A673 (cell line): ENCODE measurements around the gene JARID2. TPM values are rescaled to one million over a fixed set of nuclear protein-coding genes. Genes with fewer than 3 reads are reported as not detected.

Experiments used
- BruUV-seq: library from RNA; stranded (reverse); fragments of 400-500 nt; replicated peaks from 2 replicates; lab custom pipeline; 2021; lab: Mats Ljungman, UMichigan
- CTCF ChIA-PET: fragments of 300-600 bp; sonication (Branson Sonifier 250); formaldehyde crosslinking; loops from one replicate; lab custom pipeline; 2022; ENCODE audit warnings: antibody characterized with exemption; lab: Charles Lee
- POLR2A ChIA-PET: fragments of 300-600 bp; sonication (Branson Sonifier 250); formaldehyde crosslinking; loops from one replicate; lab custom pipeline; 2022; ENCODE audit warnings: antibody characterized with exemption; ENCODE audit not compliant: low non-redundant PET; lab: Charles Lee
- DNase-seq: peaks from one replicate; pipeline ENCODE4 v3.0.0-alpha.2; 2015; ENCODE audit warnings: low spot score
- H3K27ac ChIP-seq: fragments of 200-600 bp; sonication (generic); 2 replicates; pipeline ENCODE4 v1.5.1; 2016; ENCODE audit warnings: mixed run types, low read depth, mild to moderate bottlenecking, mixed read lengths, antibody characterized with exemption, low read length; ENCODE audit not compliant: poor library complexity, severe bottlenecking
- H3K27me3 ChIP-seq: fragments of 200-600 bp; sonication (generic); replicated peaks from 2 replicates; pipeline ENCODE4 v1.6.1; 2017; ENCODE audit warnings: mixed run types, low read depth, mild to moderate bottlenecking, mixed read lengths, antibody characterized with exemption, low read length; ENCODE audit not compliant: insufficient read depth, poor library complexity
- H3K36me3 ChIP-seq: fragments of 200-600 bp; sonication (generic); 2 replicates; pipeline ENCODE4 v1.6.1; 2016; ENCODE audit warnings: mixed run types, mild to moderate bottlenecking, mixed read lengths, antibody characterized with exemption, low read length; ENCODE audit not compliant: insufficient read depth, poor library complexity, severe bottlenecking
- H3K4me1 ChIP-seq: fragments of 200-600 bp; sonication (generic); 2 replicates; pipeline ENCODE4 v1.6.1; 2017; ENCODE audit warnings: mixed run types, mild to moderate bottlenecking, mixed read lengths, antibody characterized with exemption, low read length; ENCODE audit not compliant: insufficient read depth, poor library complexity, severe bottlenecking
- H3K4me3 ChIP-seq: fragments of 200-600 bp; sonication (generic); 2 replicates; pipeline ENCODE4 v1.5.1; 2016; ENCODE audit warnings: low read depth, mixed run types, mild to moderate bottlenecking, mixed read lengths, low read length; ENCODE audit not compliant: poor library complexity, severe bottlenecking
- H3K9me3 ChIP-seq: fragments of 200-600 bp; sonication (generic); 2 replicates; pipeline ENCODE4 v1.6.1; 2016; ENCODE audit warnings: mixed run types, low read depth, mild to moderate bottlenecking, mixed read lengths, antibody characterized with exemption, low read length; ENCODE audit not compliant: poor library complexity, severe bottlenecking
- EZH2 ChIP-seq: fragments of 200-600 bp; sonication (generic); IDR thresholded peaks from 2 replicates; pipeline ENCODE4 v1.6.1; 2017; ENCODE audit warnings: borderline replicate concordance, low read depth, mild to moderate bottlenecking, mixed read lengths, antibody characterized with exemption, low read length; ENCODE audit not compliant: poor library complexity, severe bottlenecking
- intact Hi-C: fragments of 100-400 bp; cut with micrococcal nuclease; formaldehyde crosslinking; loops from one replicate; pipeline ENCODE4 v1.10.0; 2022; ENCODE audit not compliant: unreplicated experiment
- total RNA-seq: library from RNA; stranded (reverse); gene quantifications from 2 replicates; pipeline ENCODE4 v1.2.3, GENCODE V29; 2021
- TF ChIP-seq, protein P1 (sequence below): fragments of 300-800, 200-600 bp; sonication (generic); conservative IDR thresholded peaks from 2 replicates; pipeline ENCODE4 v1.5.1; 2017; ENCODE audit warnings: low read depth, mild to moderate bottlenecking, antibody characterized with exemption, low read length, moderate library complexity, mixed read lengths

JARID2 gene
- total RNA-seq, 1 experiment from 2014 or later, result 29.4 TPM

- no peak overlapping the region for H3K4me3 ChIP-seq
- H3K36me3 ChIP-seq, result no peaks in the 10 kb centered on the region
- no TSS peak for BruUV-seq
- POLR2A ChIA-PET, result no interaction called here
- TF ChIP-seq, protein P1, sequence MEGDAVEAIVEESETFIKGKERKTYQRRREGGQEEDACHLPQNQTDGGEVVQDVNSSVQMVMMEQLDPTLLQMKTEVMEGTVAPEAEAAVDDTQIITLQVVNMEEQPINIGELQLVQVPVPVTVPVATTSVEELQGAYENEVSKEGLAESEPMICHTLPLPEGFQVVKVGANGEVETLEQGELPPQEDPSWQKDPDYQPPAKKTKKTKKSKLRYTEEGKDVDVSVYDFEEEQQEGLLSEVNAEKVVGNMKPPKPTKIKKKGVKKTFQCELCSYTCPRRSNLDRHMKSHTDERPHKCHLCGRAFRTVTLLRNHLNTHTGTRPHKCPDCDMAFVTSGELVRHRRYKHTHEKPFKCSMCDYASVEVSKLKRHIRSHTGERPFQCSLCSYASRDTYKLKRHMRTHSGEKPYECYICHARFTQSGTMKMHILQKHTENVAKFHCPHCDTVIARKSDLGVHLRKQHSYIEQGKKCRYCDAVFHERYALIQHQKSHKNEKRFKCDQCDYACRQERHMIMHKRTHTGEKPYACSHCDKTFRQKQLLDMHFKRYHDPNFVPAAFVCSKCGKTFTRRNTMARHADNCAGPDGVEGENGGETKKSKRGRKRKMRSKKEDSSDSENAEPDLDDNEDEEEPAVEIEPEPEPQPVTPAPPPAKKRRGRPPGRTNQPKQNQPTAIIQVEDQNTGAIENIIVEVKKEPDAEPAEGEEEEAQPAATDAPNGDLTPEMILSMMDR, result no peak
- no peak for TF ChIP-seq EZH2
- H3K27me3 ChIP-seq, result no peaks in the 10 kb centered on the region
- intact Hi-C loops, result no loop called here
- DNase-seq, result no peak
- peaks cover 39% of the 10 kb centered on the region for H3K4me1 ChIP-seq
- H3K9me3 ChIP-seq, result no peaks in the 10 kb centered on the region
- CTCF ChIA-PET, result no interaction called here
- no peak overlapping the region for H3K27ac ChIP-seq
Observed at GRCh38 chr6:15274692-15275387, 29.0 kb downstream of the JARID2 start.

- H3K4me3 ChIP-seq, result no peak overlapping the region
Observed at GRCh38 chr6:15276036-15276985, 30.4 kb downstream of the JARID2 start.

GRCh38 chr6:15279047-15279661, 33.3 kb downstream of the JARID2 start:
- intact Hi-C loops, result no loop called here
- Histone ChIP-seq H3K36me3 (no peaks in the 10 kb centered on the region), H3K27ac (no peak overlapping the region), H3K9me3 (no peaks in the 10 kb centered on the region), H3K27me3 (no peaks in the 10 kb centered on the region), H3K4me1 (peaks cover 55% of the 10 kb centered on the region), H3K4me3 (no peak overlapping the region)
- no TSS peak for BruUV-seq
- CTCF ChIA-PET, result interaction anchor here (0.7 kb wide), 1 partner anchor 105 kb away, joined by 7 read pairs; no protein-coding TSS in a partner anchor
- POLR2A ChIA-PET, result interaction anchor here (0.7 kb wide), 1 partner anchor 166 kb away, joined by 6 read pairs; no protein-coding TSS in a partner anchor
- TF ChIP-seq EZH2, result no peak
- TF ChIP-seq, protein P1, result no peak
- no peak for DNase-seq

More at GRCh38 chr6:15276036-15276985, 30.4 kb downstream of the JARID2 start:
- ChIA-PET POLR2A (no interaction called here), CTCF (no interaction called here)
- Histone ChIP-seq H3K27me3 (no peaks in the 10 kb centered on the region), H3K36me3 (no peaks in the 10 kb centered on the region), H3K9me3 (no peaks in the 10 kb centered on the region), H3K4me1 (peaks cover 50% of the 10 kb centered on the region), H3K27ac (no peak overlapping the region)
- intact Hi-C loops, result no loop called here
- DNase-seq, result peak; percentile 82
- no peak for TF ChIP-seq EZH2
- BruUV-seq, result no TSS peak
